ENCODE results near the gene SRSF4. TPM values are rescaled to one million over a fixed set of nuclear protein-coding genes. Genes with fewer than 3 reads are reported as not detected.

SRSF4 gene
- polyA plus RNA-seq, 1 of the 3 experiments (the other 2 are of a cell fraction) = 62.6 TPM

DNA sequence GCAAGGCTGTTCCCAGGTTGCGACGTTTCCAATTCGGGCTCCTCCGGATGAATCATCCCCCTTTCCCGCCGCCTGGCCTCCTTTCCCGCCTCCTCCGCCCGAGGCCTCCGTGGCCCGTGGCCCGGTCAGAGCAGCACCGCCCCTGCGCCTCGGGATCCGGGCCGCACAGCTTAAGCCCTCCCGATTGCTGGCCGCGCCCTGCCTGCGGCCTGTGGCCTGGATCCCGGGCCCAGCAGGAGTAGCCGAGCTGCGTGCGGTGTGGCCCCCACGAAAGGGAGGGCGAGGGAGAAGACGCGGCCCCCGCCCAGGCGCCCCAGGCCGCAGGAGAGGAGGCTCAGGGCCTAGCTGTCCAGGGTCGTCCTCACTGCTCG is 59.0 kb downstream of the SRSF4 start:
- Histone ChIP-seq H3K36me3 (replicated peaks in 1 of 2; ENCODE audit: control insufficient read depth in 1 of 2, insufficient read depth in 2 of 2, low read length in 1 of 2) (no peaks in the 10 kb centered on the region), H3K27me3 (ENCODE audit: insufficient read depth) (no peaks in the 10 kb centered on the region), H3K9me2 (no peaks in the 10 kb centered on the region), H3K27ac (ENCODE audit: low read depth in 2 of 2, low read length in 1 of 2) (no peak overlapping the region), H3K79me2 (ENCODE audit: insufficient read depth) (no peaks in the 10 kb centered on the region), H3F3A (replicated peaks; ENCODE audit: insufficient read depth) (peaks cover 3% of the 10 kb centered on the region), H2AFZ (ENCODE audit: low read depth) (no peak overlapping the region), H3K9ac (no peak overlapping the region), H3K4me3 (ENCODE audit: low read depth in 2 of 2, low read length in 1 of 2) (no peak overlapping the region; a peak in 1 of 4 replicates), H3K9me3 (no peaks in the 10 kb centered on the region), H3K4me1 (ENCODE audit: control insufficient read depth in 1 of 2, insufficient read depth in 2 of 2, low read depth in 1 of 2, low read length in 1 of 2) (peaks cover 0 to 9% of the 10 kb centered on the region in 2 experiments; a peak in 1 of 4 replicates), H3K4me2 (peak overlapping the region; percentile 67; the same call in 1 of the 2 replicates), H4K20me1 (ENCODE audit: insufficient read depth) (no peaks in the 10 kb centered on the region)
- DNase-seq = peak; percentile 49
- POLR2A ChIA-PET = interaction anchor here (2.4 kb wide), 1 partner anchor 59 kb away, joined by 7 read pairs; the partner anchor contains the start of gene SRSF4
- CTCF ChIA-PET = interaction anchor here (1.0 to 3.3 kb wide), 13 partner anchors 8 to 245 kb away, joined by 3 to 20 read pairs (median 6); partner anchors contain the start of gene SRSF4
- TF ChIP-seq RXRA (IDR thresholded peaks at IDR 0.05; ENCODE audit: borderline replicate concordance, low read depth) (no peak), JUND (IDR thresholded peaks at IDR 0.05) (no peak), FOXJ3 (CRISPR knock-in tag; IDR thresholded peaks at IDR 0.05) (no peak), MXI1 (IDR thresholded peaks at IDR 0.05; ENCODE audit: low read depth, low read length) (no peak), RFX5 (IDR thresholded peaks at IDR 0.05; ENCODE audit: low read length) (no peak), POLR2AphosphoS5 (IDR thresholded peaks at IDR 0.05; ENCODE audit: low read depth, low read length) (no peak), EZH2phosphoT487 (IDR thresholded peaks at IDR 0.05; ENCODE audit: borderline replicate concordance, low read depth) (no peak), ELF1 (IDR thresholded peaks at IDR 0.05) (no peak), TEAD4 (IDR thresholded peaks at IDR 0.05; ENCODE audit: borderline replicate concordance, insufficient read depth) (no peak), FOXM1 (IDR thresholded peaks at IDR 0.05; ENCODE audit: low read depth) (no peak), MEF2A (IDR thresholded peaks at IDR 0.05; ENCODE audit: borderline replicate concordance, low read depth) (no peak), EP300 (IDR thresholded peaks at IDR 0.05; ENCODE audit: borderline replicate concordance in 1 of 2, low read depth in 1 of 2, low read length in 1 of 2) (no peak), NFIC (IDR thresholded peaks at IDR 0.05; ENCODE audit: borderline replicate concordance) (no peak), GATA2 (CRISPR knock-in tag; IDR thresholded peaks at IDR 0.05) (no peak)
- TF ChIP-seq, protein P1, sequence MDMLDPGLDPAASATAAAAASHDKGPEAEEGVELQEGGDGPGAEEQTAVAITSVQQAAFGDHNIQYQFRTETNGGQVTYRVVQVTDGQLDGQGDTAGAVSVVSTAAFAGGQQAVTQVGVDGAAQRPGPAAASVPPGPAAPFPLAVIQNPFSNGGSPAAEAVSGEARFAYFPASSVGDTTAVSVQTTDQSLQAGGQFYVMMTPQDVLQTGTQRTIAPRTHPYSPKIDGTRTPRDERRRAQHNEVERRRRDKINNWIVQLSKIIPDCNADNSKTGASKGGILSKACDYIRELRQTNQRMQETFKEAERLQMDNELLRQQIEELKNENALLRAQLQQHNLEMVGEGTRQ (IDR thresholded peaks at IDR 0.05; ENCODE audit: borderline replicate concordance, low read depth, low read length) = no peak
- TF ChIP-seq, protein P2, sequence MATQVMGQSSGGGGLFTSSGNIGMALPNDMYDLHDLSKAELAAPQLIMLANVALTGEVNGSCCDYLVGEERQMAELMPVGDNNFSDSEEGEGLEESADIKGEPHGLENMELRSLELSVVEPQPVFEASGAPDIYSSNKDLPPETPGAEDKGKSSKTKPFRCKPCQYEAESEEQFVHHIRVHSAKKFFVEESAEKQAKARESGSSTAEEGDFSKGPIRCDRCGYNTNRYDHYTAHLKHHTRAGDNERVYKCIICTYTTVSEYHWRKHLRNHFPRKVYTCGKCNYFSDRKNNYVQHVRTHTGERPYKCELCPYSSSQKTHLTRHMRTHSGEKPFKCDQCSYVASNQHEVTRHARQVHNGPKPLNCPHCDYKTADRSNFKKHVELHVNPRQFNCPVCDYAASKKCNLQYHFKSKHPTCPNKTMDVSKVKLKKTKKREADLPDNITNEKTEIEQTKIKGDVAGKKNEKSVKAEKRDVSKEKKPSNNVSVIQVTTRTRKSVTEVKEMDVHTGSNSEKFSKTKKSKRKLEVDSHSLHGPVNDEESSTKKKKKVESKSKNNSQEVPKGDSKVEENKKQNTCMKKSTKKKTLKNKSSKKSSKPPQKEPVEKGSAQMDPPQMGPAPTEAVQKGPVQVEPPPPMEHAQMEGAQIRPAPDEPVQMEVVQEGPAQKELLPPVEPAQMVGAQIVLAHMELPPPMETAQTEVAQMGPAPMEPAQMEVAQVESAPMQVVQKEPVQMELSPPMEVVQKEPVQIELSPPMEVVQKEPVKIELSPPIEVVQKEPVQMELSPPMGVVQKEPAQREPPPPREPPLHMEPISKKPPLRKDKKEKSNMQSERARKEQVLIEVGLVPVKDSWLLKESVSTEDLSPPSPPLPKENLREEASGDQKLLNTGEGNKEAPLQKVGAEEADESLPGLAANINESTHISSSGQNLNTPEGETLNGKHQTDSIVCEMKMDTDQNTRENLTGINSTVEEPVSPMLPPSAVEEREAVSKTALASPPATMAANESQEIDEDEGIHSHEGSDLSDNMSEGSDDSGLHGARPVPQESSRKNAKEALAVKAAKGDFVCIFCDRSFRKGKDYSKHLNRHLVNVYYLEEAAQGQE (IDR thresholded peaks at IDR 0.05; ENCODE audit: low read depth, low read length) = no peak
- TF ChIP-seq, protein P3, sequence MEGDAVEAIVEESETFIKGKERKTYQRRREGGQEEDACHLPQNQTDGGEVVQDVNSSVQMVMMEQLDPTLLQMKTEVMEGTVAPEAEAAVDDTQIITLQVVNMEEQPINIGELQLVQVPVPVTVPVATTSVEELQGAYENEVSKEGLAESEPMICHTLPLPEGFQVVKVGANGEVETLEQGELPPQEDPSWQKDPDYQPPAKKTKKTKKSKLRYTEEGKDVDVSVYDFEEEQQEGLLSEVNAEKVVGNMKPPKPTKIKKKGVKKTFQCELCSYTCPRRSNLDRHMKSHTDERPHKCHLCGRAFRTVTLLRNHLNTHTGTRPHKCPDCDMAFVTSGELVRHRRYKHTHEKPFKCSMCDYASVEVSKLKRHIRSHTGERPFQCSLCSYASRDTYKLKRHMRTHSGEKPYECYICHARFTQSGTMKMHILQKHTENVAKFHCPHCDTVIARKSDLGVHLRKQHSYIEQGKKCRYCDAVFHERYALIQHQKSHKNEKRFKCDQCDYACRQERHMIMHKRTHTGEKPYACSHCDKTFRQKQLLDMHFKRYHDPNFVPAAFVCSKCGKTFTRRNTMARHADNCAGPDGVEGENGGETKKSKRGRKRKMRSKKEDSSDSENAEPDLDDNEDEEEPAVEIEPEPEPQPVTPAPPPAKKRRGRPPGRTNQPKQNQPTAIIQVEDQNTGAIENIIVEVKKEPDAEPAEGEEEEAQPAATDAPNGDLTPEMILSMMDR (IDR thresholded peaks at IDR 0.05) = no peak
- TF ChIP-seq, protein P4, sequence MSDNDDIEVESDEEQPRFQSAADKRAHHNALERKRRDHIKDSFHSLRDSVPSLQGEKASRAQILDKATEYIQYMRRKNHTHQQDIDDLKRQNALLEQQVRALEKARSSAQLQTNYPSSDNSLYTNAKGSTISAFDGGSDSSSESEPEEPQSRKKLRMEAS (IDR thresholded peaks at IDR 0.05; ENCODE audit: low read depth) = no peak
- 62% methylated on average over 13 of the region's 34 CpGs for WGBS (ENCODE audit: low lambda C conversion rate)

Measured in SK-N-SH (cell line).